Measurements from ENCODE around the gene XDH. TPM values are rescaled to one million over a fixed set of nuclear protein-coding genes. Genes with fewer than 3 reads are reported as not detected.

The XDH gene
- polyA plus RNA-seq, 1 donor (not counting 4 experiments of a cell fraction or from before 2014, with no cell fraction given): 40.6 TPM

- FAIRE-seq (no peak), DNase-seq (ENCODE audit: low read depth, low spot score) (no peak)
- Histone ChIP-seq H2AFZ (ENCODE audit: control insufficient read depth, low read length) (no peak overlapping the region), H3K9ac (ENCODE audit: control insufficient read depth, extremely low read depth, insufficient read depth, low read length) (no peak overlapping the region), H3K4me1 (ENCODE audit: control insufficient read depth, extremely low read depth, insufficient read depth, low read length) (no peaks in the 10 kb centered on the region), H3K79me2 (ENCODE audit: control insufficient read depth, insufficient read depth, low read length) (no peaks in the 10 kb centered on the region), H3K36me3 (ENCODE audit: control insufficient read depth in 2 of 2, extremely low read depth in 1 of 2, insufficient read depth in 2 of 2, low read length in 2 of 2) (peaks cover 3 to 4% of the 10 kb centered on the region in 2 experiments), H3K4me3 (ENCODE audit: control insufficient read depth in 2 of 3, extremely low read depth in 1 of 3, insufficient read depth in 2 of 3, low read depth in 1 of 3, low read length in 3 of 3) (no peak overlapping the region), H3K4me2 (ENCODE audit: control insufficient read depth, extremely low read depth, insufficient read depth, low read depth, low read length) (no peak overlapping the region), H3K9me1 (ENCODE audit: control insufficient read depth, extremely low read depth, insufficient read depth, low read length) (no peaks in the 10 kb centered on the region), H3K27ac (ENCODE audit: control insufficient read depth, insufficient read depth, low read length) (no peak overlapping the region), H3K27me3 (ENCODE audit: control insufficient read depth, extremely low read depth, insufficient read depth, low read length) (no peaks in the 10 kb centered on the region), H4K20me1 (ENCODE audit: control insufficient read depth, extremely low read depth, insufficient read depth, low read length) (no peaks in the 10 kb centered on the region), H3K9me3 (ENCODE audit: control insufficient read depth, low read depth, low read length) (no peaks in the 10 kb centered on the region)
- dilution Hi-C loops (cut with MboI; ENCODE audit: extremely low pct_ligation_motif_present, low sequenced_read_pairs): no loop called here
- TF ChIP-seq EZH2 (IDR thresholded peaks at IDR 0.05; ENCODE audit: low read length) (no peak), CTCF (optimal IDR thresholded peaks at IDR 0.05 in 1 of 3, IDR thresholded peaks at IDR 0.05 in 1 of 3, conservative IDR thresholded peaks at IDR 0.05 in 1 of 3; ENCODE audit: extremely low read depth in 1 of 3, insufficient read depth in 2 of 3, low read length in 3 of 3) (no peak)
Measured at GRCh38 chr2:31314761-31315160, 99.8 kb downstream of the XDH start.

GRCh38 chr2:31312898-31313297 lies 101.6 kb downstream of the XDH start:
- no peaks in the 10 kb centered on the region for H3K27me3 ChIP-seq (ENCODE audit: control insufficient read depth, extremely low read depth, insufficient read depth, low read length)
- FAIRE-seq (no peak), DNase-seq (ENCODE audit: low read depth, low spot score) (no peak)
- no peaks in the 10 kb centered on the region for H3K9me3 ChIP-seq (ENCODE audit: control insufficient read depth, low read depth, low read length)
- no peak overlapping the region for H2AFZ ChIP-seq (ENCODE audit: control insufficient read depth, low read length)
- dilution Hi-C loops (cut with MboI; ENCODE audit: extremely low pct_ligation_motif_present, low sequenced_read_pairs): no loop called here
- no peak overlapping the region for H3K9ac ChIP-seq (ENCODE audit: control insufficient read depth, extremely low read depth, insufficient read depth, low read length)
- no peaks in the 10 kb centered on the region for H3K79me2 ChIP-seq (ENCODE audit: control insufficient read depth, insufficient read depth, low read length)
- H3K4me2 ChIP-seq (ENCODE audit: control insufficient read depth, extremely low read depth, insufficient read depth, low read depth, low read length): no peak overlapping the region
- H3K9me1 ChIP-seq (ENCODE audit: control insufficient read depth, extremely low read depth, insufficient read depth, low read length): no peaks in the 10 kb centered on the region
- no peak overlapping the region for H3K27ac ChIP-seq (ENCODE audit: control insufficient read depth, insufficient read depth, low read length)
- no peaks in the 10 kb centered on the region for H3K4me1 ChIP-seq (ENCODE audit: control insufficient read depth, extremely low read depth, insufficient read depth, low read length)
- H4K20me1 ChIP-seq (ENCODE audit: control insufficient read depth, extremely low read depth, insufficient read depth, low read length): no peaks in the 10 kb centered on the region
- H3K4me3 ChIP-seq (ENCODE audit: control insufficient read depth in 2 of 3, extremely low read depth in 1 of 3, insufficient read depth in 2 of 3, low read depth in 1 of 3, low read length in 3 of 3): no peak overlapping the region
- no peak for TF ChIP-seq CTCF (optimal IDR thresholded peaks at IDR 0.05 in 1 of 3, IDR thresholded peaks at IDR 0.05 in 1 of 3, conservative IDR thresholded peaks at IDR 0.05 in 1 of 3; ENCODE audit: extremely low read depth in 1 of 3, insufficient read depth in 2 of 3, low read length in 3 of 3)
- no peak for TF ChIP-seq EZH2 (IDR thresholded peaks at IDR 0.05; ENCODE audit: low read length)
- H3K36me3 ChIP-seq (ENCODE audit: control insufficient read depth in 2 of 2, extremely low read depth in 1 of 2, insufficient read depth in 2 of 2, low read length in 2 of 2): peaks cover 3 to 4% of the 10 kb centered on the region in 2 experiments
